HUES64 (cell line): Measurements from ENCODE around the gene PC.
"Not testable (repeated sequence)": the region's sequence is repeated elsewhere in the genome, so short reads cannot be mapped to it uniquely, and the experiment has no call there.

Source experiments
- H3K27ac ChIP-seq: 2 replicates; pipeline ENCODE4 v1.7.0; 2013; ENCODE audit warnings: low read depth, low read length, inconsistent platforms
- H3K27me3 ChIP-seq: 2 replicates; pipeline ENCODE4 v1.6.1; 2013; ENCODE audit warnings: mild to moderate bottlenecking, low read length; ENCODE audit not compliant: insufficient read depth
- H3K36me3 ChIP-seq: 2 replicates; pipeline ENCODE4 v1.6.1; 2013; ENCODE audit warnings: mild to moderate bottlenecking, low read length; ENCODE audit not compliant: insufficient read depth
- H3K4me1 ChIP-seq: 2 replicates; pipeline ENCODE4 v1.6.1; 2013; ENCODE audit warnings: mild to moderate bottlenecking, low read length, moderate library complexity; ENCODE audit not compliant: insufficient read depth
- H3K4me3 ChIP-seq: 2 replicates; pipeline ENCODE4 v1.5.1; 2013; ENCODE audit warnings: mild to moderate bottlenecking, low read length, moderate library complexity
- H3K9ac ChIP-seq: 2 replicates; pipeline ENCODE4 v1.6.1; 2013; ENCODE audit warnings: mild to moderate bottlenecking, low read depth, low read length
- H3K9me3 ChIP-seq: 2 replicates; pipeline ENCODE4 v1.6.1; 2013; ENCODE audit warnings: low read depth, low read length; ENCODE audit not compliant: insufficient read depth
- WGBS: fragments of 150-250, 120-280 bp; methylation state at CpG from one replicate; pipeline ENCODE4 v1.1.7; 2013; ENCODE audit warnings: missing lambda C conversion rate; 5-methylcytosine and 5-hydroxymethylcytosine counted together

PC gene

GRCh38 chr11:66967670-66968425, 9.7 kb upstream of the PC start:
- H3K4me1 ChIP-seq, result no peaks in the 10 kb centered on the region
- no peak overlapping the region for H3K4me3 ChIP-seq
- H3K36me3 ChIP-seq, result no peaks in the 10 kb centered on the region
- H3K27ac ChIP-seq, result no peak overlapping the region
- H3K9ac ChIP-seq, result no peak overlapping the region
- H3K9me3 ChIP-seq, result no peaks in the 10 kb centered on the region
- H3K27me3 ChIP-seq, result no peaks in the 10 kb centered on the region
- WGBS, result 89% methylated on average over 5 of the region's 5 CpGs

- no peak overlapping the region for H3K4me3 ChIP-seq
- H3K9ac ChIP-seq, result no peak overlapping the region
- H3K27ac ChIP-seq, result no peak overlapping the region
- WGBS, result 92% methylated on average over 4 of the region's 5 CpGs
- no peaks in the 10 kb centered on the region for H3K4me1 ChIP-seq
- no peaks in the 10 kb centered on the region for H3K9me3 ChIP-seq
- no peaks in the 10 kb centered on the region for H3K27me3 ChIP-seq
- no peaks in the 10 kb centered on the region for H3K36me3 ChIP-seq
These were observed 8.2 kb upstream of the PC start for GRCh38 chr11:66966351-66966750.

- 92% methylated on average over 3 of the region's 3 CpGs for WGBS
- Histone ChIP-seq H3K9ac (no peak overlapping the region), H3K27ac (no peak overlapping the region), H3K9me3 (no peaks in the 10 kb centered on the region), H3K4me3 (no peak overlapping the region), H3K36me3 (no peaks in the 10 kb centered on the region), H3K27me3 (peaks cover 2% of the 10 kb centered on the region; the same call in 1 of the 2 replicates), H3K4me1 (peaks cover under 1% of the 10 kb centered on the region; the same call in 1 of the 2 replicates)
These were observed 6.3 kb upstream of the PC start for GRCh38 chr11:66964495-66964894.

GRCh38 chr11:66962801-66963200, 4.6 kb upstream of the PC start:
- H3K9me3 ChIP-seq, result no peaks in the 10 kb centered on the region
- no peak overlapping the region for H3K27ac ChIP-seq
- H3K36me3 ChIP-seq, result no peaks in the 10 kb centered on the region
- H3K9ac ChIP-seq, result no peak overlapping the region
- peaks cover 8% of the 10 kb centered on the region; the same call in 1 of the 2 replicates for H3K4me1 ChIP-seq
- H3K27me3 ChIP-seq, result peaks cover 9% of the 10 kb centered on the region; the same call in 1 of the 2 replicates
- no peak overlapping the region for H3K4me3 ChIP-seq
- 83% methylated on average over 2 of the region's 5 CpGs for WGBS

GRCh38 chr11:66962247-66962646, 4.1 kb upstream of the PC start:
- H3K27ac ChIP-seq, result no peak overlapping the region

GRCh38 chr11:66961691-66962213, 3.6 kb upstream of the PC start:
- not testable (repeated sequence) for H3K36me3 ChIP-seq, H3K27me3 ChIP-seq, H3K4me3 ChIP-seq, H3K27ac ChIP-seq, H3K9ac ChIP-seq, H3K4me1 ChIP-seq, H3K9me3 ChIP-seq
- 94% methylated on average over 5 of the region's 5 CpGs for WGBS

More at GRCh38 chr11:66962247-66962646, 4.1 kb upstream of the PC start:
- H3K9ac ChIP-seq, result no peak overlapping the region
- no peak overlapping the region for H3K4me3 ChIP-seq
- H3K27me3 ChIP-seq, result peaks cover 9% of the 10 kb centered on the region; the same call in 1 of the 2 replicates
- no peaks in the 10 kb centered on the region for H3K9me3 ChIP-seq
- WGBS, result 88% methylated on average over 2 of the region's 2 CpGs
- H3K36me3 ChIP-seq, result no peaks in the 10 kb centered on the region
- peaks cover 8% of the 10 kb centered on the region; the same call in 1 of the 2 replicates for H3K4me1 ChIP-seq

GRCh38 chr11:66958956-66959274, 732 bp upstream of the PC start:
- peak overlapping the region; percentile 44 for H3K4me3 ChIP-seq
- H3K36me3 ChIP-seq, result no peaks in the 10 kb centered on the region
- peak overlapping the region; percentile 72; the same call in 1 of the 2 replicates for H3K27ac ChIP-seq
- H3K4me1 ChIP-seq, result peaks cover 12% of the 10 kb centered on the region; the same call in 1 of the 2 replicates
- H3K27me3 ChIP-seq, result peaks cover 9% of the 10 kb centered on the region; the same call in 1 of the 2 replicates
- H3K9me3 ChIP-seq, result no peaks in the 10 kb centered on the region
- peak overlapping the region; percentile 25 for H3K9ac ChIP-seq
- whole genome bisulfite sequencing, result 54% methylated on average over 10 of the region's 10 CpGs

GRCh38 chr11:66957971-66958231, 282 bp downstream of the PC start:
- Histone ChIP-seq H3K36me3 (no peaks in the 10 kb centered on the region), H3K4me3 (peak overlapping the region; percentile 77), H3K9me3 (no peaks in the 10 kb centered on the region), H3K4me1 (peaks cover 12% of the 10 kb centered on the region; the same call in 1 of the 2 replicates), H3K27ac (peak overlapping the region; percentile 83; the same call in 1 of the 2 replicates), H3K9ac (peak overlapping the region; percentile 50; the same call in 1 of the 2 replicates), H3K27me3 (peaks cover 9% of the 10 kb centered on the region; the same call in 1 of the 2 replicates)
- under 1% methylated on average over 40 of the region's 40 CpGs for WGBS

- H3K4me1 ChIP-seq, result peaks cover 12% of the 10 kb centered on the region; the same call in 1 of the 2 replicates
- H3K9me3 ChIP-seq, result no peaks in the 10 kb centered on the region
- 83% methylated on average over 7 of the region's 7 CpGs for WGBS
- no peak overlapping the region; the same call in 1 of the 2 replicates for H3K27ac ChIP-seq
- no peak overlapping the region for H3K9ac ChIP-seq
- no peaks in the 10 kb centered on the region for H3K36me3 ChIP-seq
- H3K4me3 ChIP-seq, result no peak overlapping the region
- H3K27me3 ChIP-seq, result peaks cover 9% of the 10 kb centered on the region; the same call in 1 of the 2 replicates
These were observed 1.4 kb downstream of the PC start for GRCh38 chr11:66956689-66957290.

- H3K36me3 ChIP-seq, result no peaks in the 10 kb centered on the region
- H3K9me3 ChIP-seq, result no peaks in the 10 kb centered on the region
- 93% methylated on average over 13 of the region's 13 CpGs for WGBS
- H3K27ac ChIP-seq, result no peak overlapping the region
- H3K4me1 ChIP-seq, result peaks cover 11% of the 10 kb centered on the region; the same call in 1 of the 2 replicates
- no peak overlapping the region for H3K4me3 ChIP-seq
- H3K27me3 ChIP-seq, result no peaks in the 10 kb centered on the region
- no peak overlapping the region for H3K9ac ChIP-seq
These were observed 4.9 kb downstream of the PC start for GRCh38 chr11:66953081-66953833.

GRCh38 chr11:66951927-66952337, 6.3 kb downstream of the PC start:
- Histone ChIP-seq H3K9me3 (no peaks in the 10 kb centered on the region), H3K4me3 (no peak overlapping the region), H3K4me1 (peaks cover 11% of the 10 kb centered on the region; the same call in 1 of the 2 replicates), H3K36me3 (no peaks in the 10 kb centered on the region), H3K27me3 (no peaks in the 10 kb centered on the region), H3K27ac (no peak overlapping the region), H3K9ac (no peak overlapping the region)
- WGBS, result 85% methylated on average over 7 of the region's 7 CpGs
